IPS-NIHi11 (cell line): Measurements from ENCODE around the gene HORMAD1.
A peak's percentile ranks its signal among the peaks of the same experiment; 100 is the strongest.
"Not testable (repeated sequence)": the region's sequence is repeated elsewhere in the genome, so short reads cannot be mapped to it uniquely, and the experiment has no call there.

Experiments used
- DNase-seq: peaks from one replicate; pipeline ENCODE4 v3.0.0; 2012; ENCODE audit warnings: mixed read lengths, low spot score

HORMAD1 gene

GRCh38 chr1:150696995-150697927 lies 23.4 kb downstream of the HORMAD1 start, which contains the start of gene GOLPH3L:
GOLPH3L (minus strand) TSS chr1:150697154; CDS start chr1:150694838, 2,316 bp downstream.
- DNase-seq: peak; percentile 94

- DNase-seq: peak; percentile 17
Observed at GRCh38 chr1:150696590-150696989, 24.1 kb downstream of the HORMAD1 start.

- DNase-seq: no peak
Observed at GRCh38 chr1:150696162-150696561, 24.5 kb downstream of the HORMAD1 start.

GRCh38 chr1:150695561-150695960 lies 25.1 kb downstream of the HORMAD1 start:
- no peak for DNase-seq

GRCh38 chr1:150692720-150693119 lies 28.0 kb downstream of the HORMAD1 start:
- DNase-seq: no peak

- DNase-seq: no peak
Observed at GRCh38 chr1:150688763-150689162, 31.9 kb downstream of the HORMAD1 start.

- no peak for DNase-seq
Observed at GRCh38 chr1:150686275-150686674, 34.4 kb downstream of the HORMAD1 start.

- no peak for DNase-seq
Observed at GRCh38 chr1:150683914-150684313, 36.8 kb downstream of the HORMAD1 start.

- DNase-seq: no peak
Observed at GRCh38 chr1:150678988-150679387, 41.7 kb downstream of the HORMAD1 start.

- DNase-seq: no peak
Observed at GRCh38 chr1:150674881-150675280, 45.8 kb downstream of the HORMAD1 start.

GRCh38 chr1:150663321-150663720 lies 57.4 kb downstream of the HORMAD1 start:
- DNase-seq: no peak

- DNase-seq: no peak
Observed at GRCh38 chr1:150662811-150663210, 57.9 kb downstream of the HORMAD1 start.

GRCh38 chr1:150661156-150661555 lies 59.5 kb downstream of the HORMAD1 start:
- DNase-seq: no peak

- no peak for DNase-seq
Observed at GRCh38 chr1:150660584-150660983, 60.1 kb downstream of the HORMAD1 start.

- not testable (repeated sequence) for DNase-seq
Observed at GRCh38 chr1:150657064-150657463, 63.6 kb downstream of the HORMAD1 start.

GRCh38 chr1:150654635-150655034 lies 66.1 kb downstream of the HORMAD1 start:
- DNase-seq: not testable (repeated sequence)

GRCh38 chr1:150650193-150650592 lies 70.5 kb downstream of the HORMAD1 start:
- DNase-seq: no peak

GRCh38 chr1:150649441-150650075 lies 71.1 kb downstream of the HORMAD1 start:
- no peak for DNase-seq
